H1 (cell line): ENCODE results near the gene CAD. TPM values are rescaled to one million over a fixed set of nuclear protein-coding genes. Genes with fewer than 3 reads are reported as not detected.

ENCODE experiments used
- ASH2L ChIP-seq: fragments of 200-600, 300-600 bp; sonication (generic); IDR thresholded peaks from one replicate; pipeline ENCODE4 v1.7.1; 2017; ENCODE audit warnings: low read length
- ATF2 ChIP-seq: IDR thresholded peaks from 2 replicates; pipeline ENCODE4 v1.6.1; 2012; ENCODE audit warnings: low read length, inconsistent platforms
- BRCA1 ChIP-seq: IDR thresholded peaks from 2 replicates; pipeline ENCODE4 v1.6.1; 2012; ENCODE audit warnings: low read depth, low read length, improper control_type of control experiment
- EP300 ChIP-seq, 2 experiments: IDR thresholded peaks; 1 replicate in 1 of 2; 2 replicates in 1 of 2; pipeline ENCODE4 v1.6.1; 2011 to 2012; ENCODE audit warnings: low read depth in 2 of 2, low read length in 2 of 2, mild to moderate bottlenecking in 2 of 2, borderline replicate concordance in 1 of 2, inconsistent platforms in 1 of 2, moderate library complexity in 1 of 2
- EZH2 ChIP-seq: fragments of 200-600 bp; sonication (generic); IDR thresholded peaks from 2 replicates; pipeline ENCODE4 v1.7.1; 2012; ENCODE audit warnings: low read depth, mild to moderate bottlenecking, moderate library complexity, low read length, inconsistent platforms; ENCODE audit not compliant: severe bottlenecking
- GABPA ChIP-seq: IDR thresholded peaks from 2 replicates; pipeline ENCODE4 v1.6.1; 2011; ENCODE audit warnings: mild to moderate bottlenecking, low read length, moderate library complexity, borderline replicate concordance; ENCODE audit not compliant: insufficient read depth
- HDAC2 ChIP-seq, 2 experiments: fragments of 300-600 bp in 1 of 2; sonication (generic) in 1 of 2; IDR thresholded peaks; 2 replicates each; pipeline ENCODE4 v1.6.1; 2011 to 2012; ENCODE audit warnings: low read depth in 2 of 2, low read length in 2 of 2, mild to moderate bottlenecking in 2 of 2, moderate library complexity in 2 of 2, borderline replicate concordance in 1 of 2, inconsistent platforms in 1 of 2
- HDAC6 ChIP-seq: IDR thresholded peaks from one replicate; pipeline ENCODE4 v1.7.1; 2012; ENCODE audit warnings: low read depth, mild to moderate bottlenecking, inconsistent platforms, low read length, moderate library complexity
- JUN ChIP-seq: IDR thresholded peaks from 2 replicates; pipeline ENCODE4 v1.6.1; 2011; ENCODE audit warnings: low read depth, mild to moderate bottlenecking, improper control_type of control experiment, low read length
- JUND ChIP-seq: IDR thresholded peaks from 2 replicates; pipeline ENCODE4 v1.6.1; 2011; ENCODE audit warnings: mild to moderate bottlenecking, improper control_type of control experiment, low read length
- MAX ChIP-seq: IDR thresholded peaks from 2 replicates; pipeline ENCODE4 v1.6.1; 2012; ENCODE audit warnings: inconsistent platforms
- POLR2A ChIP-seq, 2 experiments: IDR thresholded peaks; 1 replicate in 1 of 2; 2 replicates in 1 of 2; pipeline ENCODE4 v1.6.1; 2011; ENCODE audit warnings: low read depth in 2 of 2, low read length in 2 of 2, mild to moderate bottlenecking in 2 of 2; ENCODE audit errors: control extremely low read depth in 1 of 2
- POLR2AphosphoS5 ChIP-seq: IDR thresholded peaks from 2 replicates; pipeline ENCODE4 v1.6.1; 2011; ENCODE audit warnings: low read depth, low read length
- RAD21 ChIP-seq, 2 experiments: IDR thresholded peaks in 1 of 2; conservative IDR thresholded peaks in 1 of 2; 2 replicates each; pipeline ENCODE4 v1.6.1; 2011; ENCODE audit warnings: low read depth in 2 of 2, low read length in 2 of 2, improper control_type of control experiment in 1 of 2, inconsistent platforms in 1 of 2, mild to moderate bottlenecking in 1 of 2, moderate library complexity in 1 of 2
- RFX5 ChIP-seq: IDR thresholded peaks from 2 replicates; pipeline ENCODE4 v1.6.1; 2011; ENCODE audit warnings: low read depth, low read length, improper control_type of control experiment, borderline replicate concordance
- SIRT6 ChIP-seq: IDR thresholded peaks from one replicate; pipeline ENCODE4 v1.7.1; 2012; ENCODE audit warnings: low read length, inconsistent platforms
- SP2 ChIP-seq: IDR thresholded peaks from 2 replicates; pipeline ENCODE4 v1.6.1; 2012; ENCODE audit warnings: mild to moderate bottlenecking, low read length, inconsistent platforms
- SRF ChIP-seq: IDR thresholded peaks from 2 replicates; pipeline ENCODE4 v1.6.1; 2011; ENCODE audit warnings: mild to moderate bottlenecking, low read depth, low read length, moderate library complexity
- TCF12 ChIP-seq: IDR thresholded peaks from 2 replicates; pipeline ENCODE4 v1.6.1; 2011; ENCODE audit warnings: low read depth, mild to moderate bottlenecking, low read length
- polyA plus RNA-seq, 7 experiments: library from polyadenylated mRNA; depleted of rRNA in 3 of 7; stranded (reverse) in 5 of 7; unstranded in 2 of 7; fragments of >200 nt in 5 of 7; fragments of 200-250 nt in 2 of 7; gene quantifications; 1 replicate in 5 of 7; 2 replicates in 1 of 7; 4 replicates in 1 of 7; pipeline versions ENCODE4 v1.2.1 to v1.2.3, GENCODE V29; 2011 to 2013; ENCODE audit warnings: missing spikeins in 2 of 7, mixed read lengths in 2 of 7
- total RNA-seq: library from RNA; stranded (reverse); fragmentation: NEBNext Ultra II Directional; extraction: Animal tissue kit (Norgen Biotek cat#: 25700); gene quantifications from 2 replicates; pipeline ENCODE4 v1.2.1, GENCODE V29; 2021

Gene CAD
- total and polyA plus RNA-seq, 2 of the 8 experiments (the other 6 are each of a cell fraction or from before 2014, with no cell fraction given), result 130 to 146 TPM

GRCh38 chr2:27264753-27265535 is 47.8 kb downstream of the CAD start (continued):
- TF ChIP-seq HDAC6 (no peak), TCF12 (no peak), POLR2AphosphoS5 (0 out of 2 replicates have a peak, but pooled peaks have one; percentile 29), BRCA1 (no peak), JUND (no peak), SP2 (no peak), EP300 (IDR thresholded peaks at IDR 0.05; ENCODE audit: borderline replicate concordance in 1 of 2, low read depth in 2 of 2, low read length in 2 of 2) (no peak), MAX (peak; percentile 99), POLR2A (IDR thresholded peaks at IDR 0.05; ENCODE audit: control extremely low read depth in 1 of 2, low read depth in 2 of 2, low read length in 2 of 2) (peak in 1 of 2 experiments; percentile 63; a peak in 2 of 3 replicates), SIRT6 (no peak), ASH2L (peak; percentile 66), EZH2 (no peak), HDAC2 (IDR thresholded peaks at IDR 0.05; ENCODE audit: borderline replicate concordance in 1 of 2, low read depth in 2 of 2, low read length in 2 of 2) (peak in 1 of 2 experiments; percentile 62; a peak in 1 of 4 replicates), ATF2 (no peak; the same call in 1 of the 2 replicates), RFX5 (no peak), JUN (no peak), SRF (no peak), RAD21 (IDR thresholded peaks at IDR 0.05 in 1 of 2, conservative IDR thresholded peaks at IDR 0.05 in 1 of 2; ENCODE audit: low read depth in 2 of 2, low read length in 2 of 2) (peak; percentile 42 to 63), GABPA (no peak; the same call in 1 of the 2 replicates)
